Trophoblast cell (in vitro differentiated cells and primary cell): Measurements from ENCODE around the gene SYNJ1.
A peak's percentile ranks its signal among the peaks of the same experiment; 100 is the strongest.

ENCODE experiments used
- DNase-seq, 2 donors: peaks; one replicate each; pipeline ENCODE4 v3.0.0-alpha.2; 2016
- H2AFZ ChIP-seq: 2 replicates; pipeline ENCODE4 v1.6.1; 2013; ENCODE audit warnings: low read length, moderate library complexity, mild to moderate bottlenecking; ENCODE audit not compliant: insufficient read depth, poor library complexity
- H2AK5ac ChIP-seq: 2 replicates; pipeline ENCODE4 v1.6.1; 2013; ENCODE audit warnings: mild to moderate bottlenecking, low read length
- H2BK120ac ChIP-seq: 2 replicates; pipeline ENCODE4 v1.6.1; 2013; ENCODE audit warnings: low read length, mild to moderate bottlenecking, moderate library complexity; ENCODE audit not compliant: insufficient read depth, poor library complexity
- H2BK12ac ChIP-seq: 2 replicates; pipeline ENCODE4 v1.6.1; 2013; ENCODE audit warnings: mild to moderate bottlenecking, low read length, moderate library complexity
- H2BK5ac ChIP-seq: 2 replicates; pipeline ENCODE4 v1.6.1; 2013; ENCODE audit warnings: low read length, low read depth, moderate library complexity, mild to moderate bottlenecking; ENCODE audit not compliant: poor library complexity
- H3K14ac ChIP-seq: 2 replicates; pipeline ENCODE4 v1.6.1; 2013; ENCODE audit warnings: mild to moderate bottlenecking, low read length
- H3K18ac ChIP-seq: 2 replicates; pipeline ENCODE4 v1.6.1; 2013; ENCODE audit warnings: mild to moderate bottlenecking, low read length
- H3K23ac ChIP-seq: 2 replicates; pipeline ENCODE4 v1.6.1; 2013; ENCODE audit warnings: low read length
- H3K27ac ChIP-seq: 2 replicates; pipeline ENCODE4 v1.5.1; 2013; ENCODE audit warnings: low read depth, mild to moderate bottlenecking, inconsistent platforms, low read length, moderate library complexity
- H3K27me3 ChIP-seq: 2 replicates; pipeline ENCODE4 v1.6.1; 2013; ENCODE audit warnings: inconsistent platforms, mild to moderate bottlenecking, low read length, moderate library complexity; ENCODE audit not compliant: insufficient read depth
- H3K36me3 ChIP-seq, 2 experiments: 1 replicate in 1 of 2; 2 replicates in 1 of 2; pipeline ENCODE4 v1.6.1; 2013; ENCODE audit warnings: low read length in 2 of 2, mild to moderate bottlenecking in 2 of 2, moderate library complexity in 1 of 2; ENCODE audit not compliant: insufficient read depth in 2 of 2, control insufficient read depth in 1 of 2
- H3K4ac ChIP-seq: 2 replicates; pipeline ENCODE4 v1.6.1; 2013; ENCODE audit warnings: low read depth, mild to moderate bottlenecking, low read length, moderate library complexity
- H3K4me1 ChIP-seq, 2 experiments: 1 replicate in 1 of 2; 2 replicates in 1 of 2; pipeline ENCODE4 v1.6.1; 2013; ENCODE audit warnings: low read length in 2 of 2, mild to moderate bottlenecking in 2 of 2, moderate library complexity in 1 of 2; ENCODE audit not compliant: insufficient read depth in 2 of 2, control insufficient read depth in 1 of 2
- H3K4me2 ChIP-seq: 2 replicates; pipeline ENCODE4 v1.6.1; 2013; ENCODE audit warnings: inconsistent platforms, mild to moderate bottlenecking, low read length, moderate library complexity
- H3K4me3 ChIP-seq: 2 replicates; pipeline ENCODE4 v1.5.1; 2013; ENCODE audit warnings: mild to moderate bottlenecking, low read depth, low read length, inconsistent platforms
- H3K79me1 ChIP-seq: one replicate; pipeline ENCODE4 v1.6.1; 2013; ENCODE audit warnings: low read length
- H3K79me2 ChIP-seq: 2 replicates; pipeline ENCODE4 v1.6.1; 2013; ENCODE audit warnings: low read length, mild to moderate bottlenecking; ENCODE audit not compliant: control insufficient read depth, insufficient read depth, poor library complexity
- H3K9ac ChIP-seq: 2 replicates; pipeline ENCODE4 v1.6.1; 2013; ENCODE audit warnings: mild to moderate bottlenecking, low read length
- H3K9me3 ChIP-seq: 2 replicates; pipeline ENCODE4 v1.6.1; 2013; ENCODE audit warnings: low read depth, mild to moderate bottlenecking, control low read depth, inconsistent platforms, low read length; ENCODE audit not compliant: insufficient read depth
- H4K12ac ChIP-seq: 2 replicates; pipeline ENCODE4 v1.6.1; 2013; ENCODE audit warnings: low read depth, mild to moderate bottlenecking, low read length, moderate library complexity
- H4K8ac ChIP-seq: 2 replicates; pipeline ENCODE4 v1.6.1; 2013; ENCODE audit warnings: low read depth, mild to moderate bottlenecking, low read length, moderate library complexity
- H4K91ac ChIP-seq: one replicate; pipeline ENCODE4 v1.6.1; 2013; ENCODE audit warnings: low read depth, mild to moderate bottlenecking, low read length, moderate library complexity
- WGBS: extraction: QIAGEN DNeasy Blood & Tissue Kit; methylation state at CpG from one replicate; pipeline ENCODE4 v1.1.7; 2013; ENCODE audit warnings: missing lambda C conversion rate; ENCODE audit not compliant: insufficient read length, insufficient coverage; ENCODE audit errors: extremely low coverage; 5-methylcytosine and 5-hydroxymethylcytosine counted together

The SYNJ1 gene

GRCh38 chr21:32584472-32584871 is 143.3 kb downstream of the SYNJ1 start:
- Histone ChIP-seq H4K91ac (no peak overlapping the region), H3K23ac (no peak overlapping the region), H3K36me3 (peaks cover 0 to 2% of the 10 kb centered on the region in 2 experiments), H2AFZ (no peak overlapping the region), H3K14ac (no peak overlapping the region), H3K9ac (no peak overlapping the region), H2AK5ac (no peak overlapping the region), H3K18ac (no peak overlapping the region), H2BK12ac (no peak overlapping the region), H3K27me3 (no peaks in the 10 kb centered on the region), H3K4me3 (no peak overlapping the region), H3K9me3 (no peaks in the 10 kb centered on the region), H2BK120ac (no peak overlapping the region), H3K27ac (no peak overlapping the region), H2BK5ac (no peak overlapping the region), H3K4ac (no peak overlapping the region), H3K79me1 (no peaks in the 10 kb centered on the region), H4K8ac (no peak overlapping the region), H4K12ac (no peak overlapping the region), H3K79me2 (no peaks in the 10 kb centered on the region), H3K4me1 (no peaks in the 10 kb centered on the region), H3K4me2 (no peak overlapping the region)
- WGBS, result 100% methylated on average over 2 of the region's 8 CpGs
- DNase-seq, result no peak

GRCh38 chr21:32581732-32582131 is 146.1 kb downstream of the SYNJ1 start:
- no peak overlapping the region for H4K12ac ChIP-seq
- H3K4me2 ChIP-seq, result no peak overlapping the region
- no peaks in the 10 kb centered on the region for H3K9me3 ChIP-seq
- no CpG with 5 or more reads among the region's 13 CpGs for WGBS
- H3K14ac ChIP-seq, result no peak overlapping the region
- H3K27me3 ChIP-seq, result no peaks in the 10 kb centered on the region
- no peak overlapping the region for H3K9ac ChIP-seq
- peak in 1 of 2 donors; percentile 9 for DNase-seq
- peaks cover 0 to under 1% of the 10 kb centered on the region in 2 experiments for H3K36me3 ChIP-seq
- no peak overlapping the region for H3K27ac ChIP-seq
- no peak overlapping the region for H3K4ac ChIP-seq
- H3K79me2 ChIP-seq, result no peaks in the 10 kb centered on the region
- no peak overlapping the region for H4K91ac ChIP-seq
- no peak overlapping the region for H2BK120ac ChIP-seq
- H2AK5ac ChIP-seq, result no peak overlapping the region
- no peak overlapping the region for H3K23ac ChIP-seq
- no peak overlapping the region for H3K18ac ChIP-seq
- H3K4me3 ChIP-seq, result no peak overlapping the region
- no peak overlapping the region for H4K8ac ChIP-seq
- no peak overlapping the region for H2BK5ac ChIP-seq
- H3K4me1 ChIP-seq, result no peaks in the 10 kb centered on the region
- H2AFZ ChIP-seq, result no peak overlapping the region
- no peak overlapping the region for H2BK12ac ChIP-seq
- H3K79me1 ChIP-seq, result no peaks in the 10 kb centered on the region

- H3K14ac ChIP-seq, result no peak overlapping the region
- no peak overlapping the region for H3K9ac ChIP-seq
- DNase-seq, result no peak
- H3K4ac ChIP-seq, result no peak overlapping the region
- no peaks in the 10 kb centered on the region for H3K79me1 ChIP-seq
- H3K36me3 ChIP-seq, result no peaks in the 10 kb centered on the region
- no peak overlapping the region for H3K27ac ChIP-seq
- H3K9me3 ChIP-seq, result no peaks in the 10 kb centered on the region
- no peak overlapping the region for H3K23ac ChIP-seq
- H4K91ac ChIP-seq, result no peak overlapping the region
- no CpG with 5 or more reads among the region's 13 CpGs for WGBS
- H2BK5ac ChIP-seq, result no peak overlapping the region
- no peak overlapping the region for H3K4me2 ChIP-seq
- no peak overlapping the region for H2AK5ac ChIP-seq
- H3K4me3 ChIP-seq, result no peak overlapping the region
- H4K8ac ChIP-seq, result no peak overlapping the region
- H3K79me2 ChIP-seq, result no peaks in the 10 kb centered on the region
- H3K27me3 ChIP-seq, result no peaks in the 10 kb centered on the region
- H3K4me1 ChIP-seq, result no peaks in the 10 kb centered on the region
- no peak overlapping the region for H3K18ac ChIP-seq
- no peak overlapping the region for H4K12ac ChIP-seq
- no peak overlapping the region for H2BK120ac ChIP-seq
- H2AFZ ChIP-seq, result no peak overlapping the region
- H2BK12ac ChIP-seq, result no peak overlapping the region
Observed at GRCh38 chr21:32580949-32581348, 146.9 kb downstream of the SYNJ1 start.
